ENCODE results near the gene SCG3. TPM values are rescaled to one million over a fixed set of nuclear protein-coding genes. Genes with fewer than 3 reads are reported as not detected.

The SCG3 gene
- total and polyA plus RNA-seq, 2 of the 4 experiments (the other 2 are of a cell fraction) = 0.02 TPM; not detected in 1

- H3K23ac ChIP-seq (ENCODE audit: low read depth, low read length) = no peak overlapping the region
- H2AK9ac ChIP-seq (replicated peaks; ENCODE audit: low read depth, low read length, poor library complexity) = no peak overlapping the region
- no peak for TF ChIP-seq CTCF (conservative IDR thresholded peaks at IDR 0.05; ENCODE audit: low read depth, low read length)
- TF ChIP-seq SMC3 (IDR thresholded peaks at IDR 0.05; ENCODE audit: low read depth, low read length) = no peak
- TF ChIP-seq CEBPB (IDR thresholded peaks at IDR 0.05; ENCODE audit: low read depth, low read length) = no peak
- no peak for TF ChIP-seq RFX5 (IDR thresholded peaks at IDR 0.05; ENCODE audit: low read depth, low read length)
- TF ChIP-seq MAZ (IDR thresholded peaks at IDR 0.05; ENCODE audit: borderline replicate concordance, low read depth, low read length) = no peak
- TF ChIP-seq BHLHE40 (IDR thresholded peaks at IDR 0.05; ENCODE audit: low read depth, low read length) = no peak
- no peak for TF ChIP-seq FOS (IDR thresholded peaks at IDR 0.05; ENCODE audit: low read depth, low read length)
- no peak for TF ChIP-seq CHD1 (IDR thresholded peaks at IDR 0.05; ENCODE audit: low read depth, low read length)
- no peak for TF ChIP-seq MXI1 (IDR thresholded peaks at IDR 0.05; ENCODE audit: borderline replicate concordance, low read depth, low read length)
- no peak for TF ChIP-seq RAD21 (IDR thresholded peaks at IDR 0.05; ENCODE audit: low read length)
- no peak for TF ChIP-seq NFE2L2 (IDR thresholded peaks at IDR 0.05; ENCODE audit: low read depth, low read length)
- TF ChIP-seq RCOR1 (IDR thresholded peaks at IDR 0.05; ENCODE audit: insufficient replicate concordance, low read length) = no peak
- no peak for TF ChIP-seq MAFK (IDR thresholded peaks at IDR 0.05; ENCODE audit: low read depth, low read length)
- no peak overlapping the region for H3K4me3 ChIP-seq (ENCODE audit: insufficient read depth, low read depth, low read length)
- ATAC-seq (ENCODE audit: low read depth) = no peak
- peaks cover 2% of the 10 kb centered on the region; the same call in 1 of the 2 replicates for H3K27me3 ChIP-seq (ENCODE audit: control insufficient read depth, insufficient read depth, low read length)
- H3K9me3 ChIP-seq (ENCODE audit: control insufficient read depth, insufficient read depth, low read length) = no peaks in the 10 kb centered on the region
- H3K4me1 ChIP-seq (ENCODE audit: control insufficient read depth, insufficient read depth, low read length) = no peaks in the 10 kb centered on the region
- H3K9me1 ChIP-seq (ENCODE audit: insufficient read depth, low read length) = no peaks in the 10 kb centered on the region; the same call in 1 of the 2 replicates
- H3K18ac ChIP-seq (ENCODE audit: low read depth, low read length) = no peak overlapping the region
- H2BK120ac ChIP-seq (ENCODE audit: low read depth, low read length) = no peak overlapping the region
- H2AK5ac ChIP-seq (ENCODE audit: low read depth, low read length) = no peak overlapping the region
- CTCF ChIA-PET = interaction anchor here (0.7 kb wide), 1 partner anchor 69 kb away, joined by 3 read pairs; no protein-coding TSS in a partner anchor
- no peak overlapping the region for H2AFZ ChIP-seq (replicated peaks; ENCODE audit: low read length, poor library complexity)
- no peak overlapping the region for H3K14ac ChIP-seq (replicated peaks; ENCODE audit: low read depth, low read length)
- no TSS peak for BruUV-seq (replicated peaks)
- intact Hi-C loops (cut with micrococcal nuclease) (no loop called here), in situ Hi-C loops (cut with MboI; ENCODE audit: low sequenced_read_pairs) (no loop called here), dilution Hi-C loops (cut with HindIII; ENCODE audit: low sequenced_read_pairs, unreplicated experiment) (no loop called here)
- no peak overlapping the region for H4K5ac ChIP-seq (ENCODE audit: low read depth, low read length)
- H4K20me1 ChIP-seq (ENCODE audit: insufficient read depth, low read length) = no peaks in the 10 kb centered on the region
- H3K4me2 ChIP-seq (ENCODE audit: low read depth, low read length) = no peak overlapping the region
- H3K4ac ChIP-seq (ENCODE audit: low read depth, low read length) = no peak overlapping the region
- H3K36me3 ChIP-seq (ENCODE audit: control insufficient read depth, insufficient read depth, low read length) = no peaks in the 10 kb centered on the region
- DNase-seq = no peak
- H2BK5ac ChIP-seq (ENCODE audit: low read depth, low read length, poor library complexity, severe bottlenecking) = no peak overlapping the region
- 50% methylated on average over 2 of the region's 5 CpGs; no CpG with 5 or more reads in 1 of the 2 experiments for WGBS, 2 experiments (ENCODE audit: extremely low coverage in 2 of 2, insufficient read length in 1 of 2)
- POLR2A ChIA-PET (ENCODE audit: unreplicated experiment) = no interaction called here
- no peak overlapping the region for H3K9ac ChIP-seq (ENCODE audit: low read depth, low read length)
- H3K56ac ChIP-seq (ENCODE audit: extremely low read depth, insufficient read depth, low read length) = no peak overlapping the region
- no peak overlapping the region for H2BK20ac ChIP-seq (ENCODE audit: low read depth, low read length)
- no peak overlapping the region for H3K27ac ChIP-seq (ENCODE audit: insufficient read depth, low read length)
- no peak overlapping the region for H4K8ac ChIP-seq (ENCODE audit: low read depth in 2 of 2, low read length in 2 of 2)
- no peaks in the 10 kb centered on the region for H3K79me1 ChIP-seq (ENCODE audit: low read depth in 1 of 2, low read length in 2 of 2)
- H2BK15ac ChIP-seq (ENCODE audit: low read depth, low read length) = no peak overlapping the region
- H4K91ac ChIP-seq (ENCODE audit: insufficient read depth, low read depth, low read length) = no peak overlapping the region
These were observed 26.7 kb downstream of the SCG3 start for GRCh38 chr15:51708013-51708412.
